ENCODE results near the gene PLXNA4.

Gene PLXNA4

GRCh38 chr7:132531562-132531961 lies 44.7 kb downstream of the PLXNA4 start:
- no peak overlapping the region for H3K14ac ChIP-seq (ENCODE audit: low read length)

GRCh38 chr7:132528695-132529094 lies 47.6 kb downstream of the PLXNA4 start:
- Histone ChIP-seq H3K79me1 (ENCODE audit: low read length) (no peaks in the 10 kb centered on the region), H3K4me1 (ENCODE audit: control insufficient read depth in 1 of 2, insufficient read depth in 2 of 2, low read length in 2 of 2) (no peaks in the 10 kb centered on the region), H2BK12ac (ENCODE audit: low read length) (no peak overlapping the region), H3K4me2 (ENCODE audit: low read length) (no peak overlapping the region), H3K18ac (ENCODE audit: low read length) (no peak overlapping the region), H3K4ac (ENCODE audit: low read depth, low read length) (no peak overlapping the region), H3K27me3 (ENCODE audit: insufficient read depth, low read length) (no peaks in the 10 kb centered on the region), H4K8ac (ENCODE audit: low read depth, low read length) (no peak overlapping the region), H3K36me3 (ENCODE audit: control insufficient read depth in 1 of 2, insufficient read depth in 2 of 2, low read length in 2 of 2) (no peaks in the 10 kb centered on the region), H2AK5ac (ENCODE audit: low read length) (no peak overlapping the region), H4K91ac (ENCODE audit: low read depth, low read length) (no peak overlapping the region), H3K9me3 (ENCODE audit: insufficient read depth, low read depth, low read length) (no peaks in the 10 kb centered on the region), H2BK120ac (ENCODE audit: insufficient read depth, low read length, poor library complexity) (no peak overlapping the region), H2AFZ (ENCODE audit: insufficient read depth, low read length, poor library complexity) (no peak overlapping the region), H2BK5ac (ENCODE audit: low read depth, low read length, poor library complexity) (no peak overlapping the region), H3K79me2 (ENCODE audit: control insufficient read depth, insufficient read depth, low read length, poor library complexity) (no peaks in the 10 kb centered on the region), H3K27ac (ENCODE audit: low read depth, low read length) (no peak overlapping the region), H3K23ac (ENCODE audit: low read length) (no peak overlapping the region), H4K12ac (ENCODE audit: low read depth, low read length) (no peak overlapping the region), H3K14ac (ENCODE audit: low read length) (no peak overlapping the region), H3K4me3 (ENCODE audit: low read depth, low read length) (no peak overlapping the region), H3K9ac (ENCODE audit: low read length) (no peak overlapping the region)
- no CpG with 5 or more reads among the region's 3 CpGs for WGBS (ENCODE audit: extremely low coverage, insufficient coverage, insufficient read length)
- DNase-seq, result peak; percentile 15 to 19

More at GRCh38 chr7:132531562-132531961, 44.7 kb downstream of the PLXNA4 start:
- Histone ChIP-seq H3K36me3 (ENCODE audit: control insufficient read depth in 1 of 2, insufficient read depth in 2 of 2, low read length in 2 of 2) (no peaks in the 10 kb centered on the region), H2BK5ac (ENCODE audit: low read depth, low read length, poor library complexity) (no peak overlapping the region), H3K9me3 (ENCODE audit: insufficient read depth, low read depth, low read length) (no peaks in the 10 kb centered on the region), H2AK5ac (ENCODE audit: low read length) (no peak overlapping the region), H4K12ac (ENCODE audit: low read depth, low read length) (no peak overlapping the region), H4K8ac (ENCODE audit: low read depth, low read length) (no peak overlapping the region), H2BK12ac (ENCODE audit: low read length) (no peak overlapping the region), H4K91ac (ENCODE audit: low read depth, low read length) (no peak overlapping the region), H3K4me2 (ENCODE audit: low read length) (no peak overlapping the region), H3K9ac (ENCODE audit: low read length) (no peak overlapping the region), H3K79me2 (ENCODE audit: control insufficient read depth, insufficient read depth, low read length, poor library complexity) (no peaks in the 10 kb centered on the region), H3K27me3 (ENCODE audit: insufficient read depth, low read length) (no peaks in the 10 kb centered on the region), H3K18ac (ENCODE audit: low read length) (no peak overlapping the region), H2BK120ac (ENCODE audit: insufficient read depth, low read length, poor library complexity) (no peak overlapping the region), H3K27ac (ENCODE audit: low read depth, low read length) (no peak overlapping the region), H3K4me3 (ENCODE audit: low read depth, low read length) (no peak overlapping the region), H3K23ac (ENCODE audit: low read length) (no peak overlapping the region), H3K79me1 (ENCODE audit: low read length) (no peaks in the 10 kb centered on the region), H3K4ac (ENCODE audit: low read depth, low read length) (no peak overlapping the region), H3K4me1 (ENCODE audit: control insufficient read depth in 1 of 2, insufficient read depth in 2 of 2, low read length in 2 of 2) (no peaks in the 10 kb centered on the region), H2AFZ (ENCODE audit: insufficient read depth, low read length, poor library complexity) (no peak overlapping the region)
- no peak for DNase-seq
- WGBS (ENCODE audit: extremely low coverage, insufficient coverage, insufficient read length), result no CpG with 5 or more reads among the region's 5 CpGs

GRCh38 chr7:132527467-132528410 lies 48.5 kb downstream of the PLXNA4 start:
- Histone ChIP-seq H3K14ac (ENCODE audit: low read length) (no peak overlapping the region), H3K27ac (ENCODE audit: low read depth, low read length) (no peak overlapping the region), H3K4me2 (ENCODE audit: low read length) (no peak overlapping the region), H3K18ac (ENCODE audit: low read length) (no peak overlapping the region), H3K9me3 (ENCODE audit: insufficient read depth, low read depth, low read length) (no peaks in the 10 kb centered on the region), H2BK120ac (ENCODE audit: insufficient read depth, low read length, poor library complexity) (no peak overlapping the region), H3K79me1 (ENCODE audit: low read length) (no peaks in the 10 kb centered on the region), H3K36me3 (ENCODE audit: control insufficient read depth in 1 of 2, insufficient read depth in 2 of 2, low read length in 2 of 2) (no peaks in the 10 kb centered on the region), H2AFZ (ENCODE audit: insufficient read depth, low read length, poor library complexity) (no peak overlapping the region), H3K4me1 (ENCODE audit: control insufficient read depth in 1 of 2, insufficient read depth in 2 of 2, low read length in 2 of 2) (no peaks in the 10 kb centered on the region), H3K4ac (ENCODE audit: low read depth, low read length) (no peak overlapping the region), H2BK5ac (ENCODE audit: low read depth, low read length, poor library complexity) (no peak overlapping the region), H3K23ac (ENCODE audit: low read length) (no peak overlapping the region), H3K27me3 (ENCODE audit: insufficient read depth, low read length) (no peaks in the 10 kb centered on the region), H2AK5ac (ENCODE audit: low read length) (no peak overlapping the region), H2BK12ac (ENCODE audit: low read length) (no peak overlapping the region), H4K8ac (ENCODE audit: low read depth, low read length) (no peak overlapping the region), H4K12ac (ENCODE audit: low read depth, low read length) (no peak overlapping the region), H3K79me2 (ENCODE audit: control insufficient read depth, insufficient read depth, low read length, poor library complexity) (no peaks in the 10 kb centered on the region), H4K91ac (ENCODE audit: low read depth, low read length) (no peak overlapping the region), H3K9ac (ENCODE audit: low read length) (no peak overlapping the region), H3K4me3 (ENCODE audit: low read depth, low read length) (no peak overlapping the region)
- DNase-seq, result no peak
- no CpG with 5 or more reads among the region's 17 CpGs for WGBS (ENCODE audit: extremely low coverage, insufficient coverage, insufficient read length)

- no peak overlapping the region for H3K14ac ChIP-seq (ENCODE audit: low read length)
- H3K4me3 ChIP-seq (ENCODE audit: low read depth, low read length), result no peak overlapping the region
- H3K9me3 ChIP-seq (ENCODE audit: insufficient read depth, low read depth, low read length), result no peaks in the 10 kb centered on the region
- no peak overlapping the region for H2BK12ac ChIP-seq (ENCODE audit: low read length)
- H2BK120ac ChIP-seq (ENCODE audit: insufficient read depth, low read length, poor library complexity), result no peak overlapping the region
- no peak overlapping the region for H4K91ac ChIP-seq (ENCODE audit: low read depth, low read length)
- no peak overlapping the region for H4K8ac ChIP-seq (ENCODE audit: low read depth, low read length)
- no peak overlapping the region for H2AK5ac ChIP-seq (ENCODE audit: low read length)
- H4K12ac ChIP-seq (ENCODE audit: low read depth, low read length), result no peak overlapping the region
- no peak overlapping the region for H3K9ac ChIP-seq (ENCODE audit: low read length)
- H3K36me3 ChIP-seq (ENCODE audit: control insufficient read depth in 1 of 2, insufficient read depth in 2 of 2, low read length in 2 of 2), result no peaks in the 10 kb centered on the region
- DNase-seq, result no peak
- H3K23ac ChIP-seq (ENCODE audit: low read length), result no peak overlapping the region
- no peak overlapping the region for H3K27ac ChIP-seq (ENCODE audit: low read depth, low read length)
- no peak overlapping the region for H2AFZ ChIP-seq (ENCODE audit: insufficient read depth, low read length, poor library complexity)
- H3K18ac ChIP-seq (ENCODE audit: low read length), result no peak overlapping the region
- no peak overlapping the region for H3K4me2 ChIP-seq (ENCODE audit: low read length)
- no peaks in the 10 kb centered on the region for H3K27me3 ChIP-seq (ENCODE audit: insufficient read depth, low read length)
- no CpG with 5 or more reads among the region's 7 CpGs for WGBS (ENCODE audit: extremely low coverage, insufficient coverage, insufficient read length)
- no peak overlapping the region for H2BK5ac ChIP-seq (ENCODE audit: low read depth, low read length, poor library complexity)
- H3K4ac ChIP-seq (ENCODE audit: low read depth, low read length), result no peak overlapping the region
- no peaks in the 10 kb centered on the region for H3K79me2 ChIP-seq (ENCODE audit: control insufficient read depth, insufficient read depth, low read length, poor library complexity)
- no peaks in the 10 kb centered on the region for H3K4me1 ChIP-seq (ENCODE audit: control insufficient read depth in 1 of 2, insufficient read depth in 2 of 2, low read length in 2 of 2)
- H3K79me1 ChIP-seq (ENCODE audit: low read length), result no peaks in the 10 kb centered on the region
These were observed 50.0 kb downstream of the PLXNA4 start for GRCh38 chr7:132526111-132526740.

Measured in trophoblast cell (in vitro differentiated cells and primary cell).